HL-60 (cell line): ENCODE results near the gene ATP5F1C.
"Not testable (repeated sequence)": the region's sequence is repeated elsewhere in the genome, so short reads cannot be mapped to it uniquely, and the experiment has no call there.

Experiments
- DNase-seq, 2 experiments: peaks; one replicate each; pipeline ENCODE4 v3.0.0-alpha.2; 2010 to 2020; ENCODE audit warnings: low read depth in 1 of 2, low spot score in 1 of 2
- H3K27ac ChIP-seq: fragments of 250-450 bp; sonication (Bioruptor Pico); replicated peaks from 2 replicates; pipeline ENCODE4 v1.5.1; 2020; ENCODE audit warnings: mild to moderate bottlenecking, moderate library complexity
- H3K27me3 ChIP-seq: fragments of 250-450 bp; sonication (Bioruptor Pico); 2 replicates; pipeline ENCODE4 v1.5.1; 2021; ENCODE audit warnings: mild to moderate bottlenecking, moderate library complexity; ENCODE audit not compliant: insufficient read depth, poor library complexity, severe bottlenecking
- H3K4me3 ChIP-seq: replicated peaks from 2 replicates; pipeline ENCODE4 v1.5.1; 2011; ENCODE audit warnings: mild to moderate bottlenecking, control low read depth, low read length; ENCODE audit not compliant: insufficient read depth
- CTCF ChIP-seq: IDR thresholded peaks from one replicate; pipeline ENCODE4 v1.5.1; 2011; ENCODE audit warnings: low read length, control low read depth, inconsistent platforms; ENCODE audit not compliant: insufficient read depth
- GABPA ChIP-seq: IDR thresholded peaks from 2 replicates; pipeline ENCODE4 v1.6.1; 2012; ENCODE audit warnings: low read depth
- POLR2AphosphoS5 ChIP-seq: IDR thresholded peaks from 2 replicates; pipeline ENCODE4 v1.6.1; 2012; ENCODE audit warnings: low read depth
- SPI1 ChIP-seq: IDR thresholded peaks from 2 replicates; pipeline ENCODE4 v1.6.1; 2012; ENCODE audit warnings: low read depth, mild to moderate bottlenecking, borderline replicate concordance
- TF ChIP-seq, protein P1 (sequence below): IDR thresholded peaks from 2 replicates; pipeline ENCODE4 v1.6.1; 2012; ENCODE audit warnings: low read depth; ENCODE audit not compliant: insufficient replicate concordance

Gene ATP5F1C

DNA sequence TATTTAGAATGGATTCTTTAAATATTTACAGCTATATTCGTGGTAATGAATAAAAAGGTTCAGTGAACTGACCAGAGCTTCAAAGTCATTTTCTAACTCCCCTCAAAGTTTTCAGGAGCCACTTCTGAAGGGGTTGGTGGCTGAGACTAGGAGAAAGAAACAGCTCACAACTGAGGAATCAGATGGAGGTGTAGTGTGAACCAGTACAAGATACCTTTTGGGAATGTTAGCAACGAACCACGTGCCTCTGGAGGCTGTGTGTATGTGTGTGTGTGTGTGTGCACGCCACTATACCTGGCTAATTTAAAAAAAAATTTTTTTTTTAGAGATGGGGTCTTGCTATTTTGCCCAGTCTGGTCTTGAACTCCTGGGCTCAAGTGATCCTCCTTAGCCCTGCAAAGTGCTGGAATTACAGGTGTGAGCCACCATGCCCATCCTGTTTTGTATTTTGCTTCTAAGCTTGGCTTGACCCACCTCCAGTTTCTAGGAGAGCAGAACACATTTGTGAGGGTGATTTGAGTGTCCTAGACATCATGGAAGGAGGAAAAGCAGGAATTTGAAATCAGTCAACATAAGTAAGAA, 20.8 kb downstream of the ATP5F1C start:
- no peaks in the 10 kb centered on the region for H3K27me3 ChIP-seq
- no peak overlapping the region for H3K27ac ChIP-seq
- TF ChIP-seq POLR2AphosphoS5: no peak
- TF ChIP-seq SPI1: no peak
- no peak for TF ChIP-seq CTCF
- no peak for TF ChIP-seq GABPA
- H3K4me3 ChIP-seq: no peak overlapping the region
- no peak for DNase-seq

GRCh38 chr10:7810443-7810842, 22.5 kb downstream of the ATP5F1C start:
- TF ChIP-seq CTCF: no peak
- TF ChIP-seq, protein P1, sequence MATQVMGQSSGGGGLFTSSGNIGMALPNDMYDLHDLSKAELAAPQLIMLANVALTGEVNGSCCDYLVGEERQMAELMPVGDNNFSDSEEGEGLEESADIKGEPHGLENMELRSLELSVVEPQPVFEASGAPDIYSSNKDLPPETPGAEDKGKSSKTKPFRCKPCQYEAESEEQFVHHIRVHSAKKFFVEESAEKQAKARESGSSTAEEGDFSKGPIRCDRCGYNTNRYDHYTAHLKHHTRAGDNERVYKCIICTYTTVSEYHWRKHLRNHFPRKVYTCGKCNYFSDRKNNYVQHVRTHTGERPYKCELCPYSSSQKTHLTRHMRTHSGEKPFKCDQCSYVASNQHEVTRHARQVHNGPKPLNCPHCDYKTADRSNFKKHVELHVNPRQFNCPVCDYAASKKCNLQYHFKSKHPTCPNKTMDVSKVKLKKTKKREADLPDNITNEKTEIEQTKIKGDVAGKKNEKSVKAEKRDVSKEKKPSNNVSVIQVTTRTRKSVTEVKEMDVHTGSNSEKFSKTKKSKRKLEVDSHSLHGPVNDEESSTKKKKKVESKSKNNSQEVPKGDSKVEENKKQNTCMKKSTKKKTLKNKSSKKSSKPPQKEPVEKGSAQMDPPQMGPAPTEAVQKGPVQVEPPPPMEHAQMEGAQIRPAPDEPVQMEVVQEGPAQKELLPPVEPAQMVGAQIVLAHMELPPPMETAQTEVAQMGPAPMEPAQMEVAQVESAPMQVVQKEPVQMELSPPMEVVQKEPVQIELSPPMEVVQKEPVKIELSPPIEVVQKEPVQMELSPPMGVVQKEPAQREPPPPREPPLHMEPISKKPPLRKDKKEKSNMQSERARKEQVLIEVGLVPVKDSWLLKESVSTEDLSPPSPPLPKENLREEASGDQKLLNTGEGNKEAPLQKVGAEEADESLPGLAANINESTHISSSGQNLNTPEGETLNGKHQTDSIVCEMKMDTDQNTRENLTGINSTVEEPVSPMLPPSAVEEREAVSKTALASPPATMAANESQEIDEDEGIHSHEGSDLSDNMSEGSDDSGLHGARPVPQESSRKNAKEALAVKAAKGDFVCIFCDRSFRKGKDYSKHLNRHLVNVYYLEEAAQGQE: no peak
- TF ChIP-seq POLR2AphosphoS5: no peak
- TF ChIP-seq SPI1: no peak
- no peak for TF ChIP-seq GABPA
- Histone ChIP-seq H3K4me3 (no peak overlapping the region), H3K27ac (no peak overlapping the region), H3K27me3 (no peaks in the 10 kb centered on the region)
- no peak for DNase-seq

- H3K27ac ChIP-seq: no peak overlapping the region
- no peak for DNase-seq
- H3K27me3 ChIP-seq: no peaks in the 10 kb centered on the region
- no peak for TF ChIP-seq CTCF
- TF ChIP-seq GABPA: no peak
- no peak for TF ChIP-seq POLR2AphosphoS5
- no peak for TF ChIP-seq SPI1
- no peak overlapping the region for H3K4me3 ChIP-seq
Observed at GRCh38 chr10:7811000-7811399, 23.0 kb downstream of the ATP5F1C start.

DNA sequence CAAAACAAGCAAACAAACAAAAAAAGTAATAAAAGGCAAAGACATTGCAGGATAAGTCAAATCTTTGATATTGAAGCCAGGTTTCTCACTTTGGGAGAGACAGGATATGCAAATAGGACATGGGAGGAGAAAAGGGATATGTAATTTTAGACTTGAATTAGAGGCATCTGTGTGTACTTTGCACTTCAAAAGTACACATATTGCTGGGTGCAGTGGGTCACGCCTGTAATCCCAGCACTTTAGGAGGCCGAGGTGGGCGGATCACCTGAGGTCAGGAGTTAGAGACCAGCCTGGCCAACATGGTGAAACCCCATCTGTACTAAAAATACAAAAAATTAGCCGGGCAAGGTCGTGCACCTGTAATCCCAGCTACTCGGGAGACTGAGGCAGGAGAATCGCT, 23.8 kb downstream of the ATP5F1C start:
- H3K4me3 ChIP-seq, DNase-seq, H3K27me3 ChIP-seq, H3K27ac ChIP-seq: not testable (repeated sequence)

- no peak for DNase-seq
- TF ChIP-seq POLR2AphosphoS5 (no peak), SPI1 (no peak), GABPA (no peak), CTCF (no peak)
- TF ChIP-seq, protein P1: no peak
- no peak overlapping the region for H3K4me3 ChIP-seq
- no peaks in the 10 kb centered on the region for H3K27me3 ChIP-seq
- H3K27ac ChIP-seq: no peak overlapping the region
Observed at GRCh38 chr10:7813481-7813880, 25.5 kb downstream of the ATP5F1C start.
